Suprapubic skin (tissue), 4 donors: ENCODE measurements around the gene KIFBP. TPM values are rescaled to one million over a fixed set of nuclear protein-coding genes. Genes with fewer than 3 reads are reported as not detected.

ENCODE experiments used
- DNase-seq, 2 donors: peaks; one replicate each; pipeline ENCODE4 v3.0.0-alpha.2; 2019; ENCODE audit warnings: low spot score in 2 of 2
- H3K27ac ChIP-seq: fragments of 200-600 bp; sonication (generic); one replicate; pipeline ENCODE4 v1.5.1; 2019
- H3K27me3 ChIP-seq: fragments of 200-600 bp; sonication (generic); one replicate; pipeline ENCODE4 v1.5.1; 2019
- H3K36me3 ChIP-seq: fragments of 200-600 bp; sonication (generic); one replicate; pipeline ENCODE4 v1.5.1; 2019
- H3K4me1 ChIP-seq: fragments of 200-600 bp; sonication (generic); one replicate; pipeline ENCODE4 v1.5.1; 2019
- H3K4me3 ChIP-seq: fragments of 200-600 bp; sonication (generic); one replicate; pipeline ENCODE4 v1.5.1; 2019; ENCODE audit warnings: mild to moderate bottlenecking
- H3K9me3 ChIP-seq: fragments of 200-600 bp; sonication (generic); one replicate; pipeline ENCODE4 v1.5.1; 2019
- CTCF ChIP-seq, 2 donors: fragments of 200-600 bp in 1 of 2; fragments of 450-650 bp in 1 of 2; sonication (generic) in 1 of 2; IDR thresholded peaks; one replicate each; pipeline ENCODE4 v1.5.1; 2016 to 2019; ENCODE audit warnings: antibody characterized with exemption in 2 of 2, mild to moderate bottlenecking in 1 of 2, moderate library complexity in 1 of 2
- EP300 ChIP-seq: sonication (generic); formaldehyde crosslinking; IDR thresholded peaks from one replicate; pipeline ENCODE4 v1.6.1; 2017; ENCODE audit warnings: antibody characterized with exemption
- POLR2A ChIP-seq, 2 donors: fragments of 450-650 bp; IDR thresholded peaks; one replicate each; pipeline ENCODE4 v1.6.1; 2017; ENCODE audit warnings: antibody characterized with exemption in 2 of 2, mild to moderate bottlenecking in 2 of 2, moderate library complexity in 2 of 2
- POLR2AphosphoS5 ChIP-seq, 3 donors: sonication (generic); formaldehyde crosslinking; IDR thresholded peaks; one replicate each; pipeline ENCODE4 v1.6.1; 2017; ENCODE audit warnings: antibody characterized with exemption in 3 of 3
- WGBS: methylation state at CpG from one replicate; pipeline ENCODE4 v1.1.5; 2018; 5-methylcytosine and 5-hydroxymethylcytosine counted together
- total RNA-seq, 4 donors: library from RNA; depleted of rRNA; stranded (reverse); fragments of >200 nt; gene quantifications; one replicate each; pipeline ENCODE4 v1.1.0, GENCODE V29; 2016

Gene KIFBP
- total RNA-seq, 4 donors from 2014 or later, result 15.0 to 21.5 (median 20.8) TPM

- peaks cover 29% of the 10 kb centered on the region for H3K36me3 ChIP-seq
- H3K4me1 ChIP-seq, result peaks cover 37% of the 10 kb centered on the region
- no peak for TF ChIP-seq POLR2AphosphoS5 (IDR thresholded peaks at IDR 0.05)
- no peak for TF ChIP-seq CTCF (IDR thresholded peaks at IDR 0.05)
- TF ChIP-seq EP300, result no peak
- no peak for TF ChIP-seq POLR2A (IDR thresholded peaks at IDR 0.05)
- H3K27me3 ChIP-seq, result no peaks in the 10 kb centered on the region
- no peaks in the 10 kb centered on the region for H3K9me3 ChIP-seq
- no peak overlapping the region for H3K4me3 ChIP-seq
- 52% methylated on average over 3 of the region's 3 CpGs for WGBS
- no peak overlapping the region for H3K27ac ChIP-seq
- DNase-seq, result no peak
Observed at GRCh38 chr10:68987611-68988010, 992 bp upstream of the KIFBP start.

DNA sequence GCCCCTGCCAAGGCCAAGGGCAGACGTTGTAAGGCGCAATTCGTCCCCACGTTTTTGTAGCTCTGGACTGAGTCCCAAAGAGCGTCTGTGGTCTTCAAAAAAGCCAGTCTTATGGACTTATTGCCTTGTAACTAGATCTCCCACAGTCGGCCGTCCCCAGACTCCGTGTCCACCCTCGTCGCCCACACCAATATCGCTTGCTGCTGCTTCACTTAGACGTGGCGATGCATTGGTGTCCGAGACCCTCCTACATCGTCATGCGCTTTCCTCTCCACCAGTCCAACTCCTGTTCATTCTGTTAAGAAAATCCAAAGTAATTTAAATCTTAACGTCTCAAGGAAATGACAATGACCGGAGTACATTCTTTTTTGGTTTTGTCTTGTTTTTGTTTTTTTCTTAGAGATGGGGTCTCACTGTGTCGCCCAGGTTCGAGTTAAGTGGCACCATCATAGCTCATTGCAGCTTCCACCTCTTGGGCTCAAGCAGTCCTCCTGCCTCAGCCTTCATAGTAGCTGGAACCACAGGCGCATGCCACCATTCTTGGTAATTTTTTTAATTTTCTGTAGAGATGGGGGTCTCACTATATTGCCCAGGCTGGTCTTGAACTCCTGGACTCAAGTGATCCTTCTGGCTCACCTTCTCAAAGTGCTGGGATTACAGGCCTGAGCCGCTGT lies 851 bp downstream of the KIFBP start:
- Histone ChIP-seq H3K27me3 (no peaks in the 10 kb centered on the region), H3K4me3 (peak overlapping the region; percentile 91), H3K36me3 (peaks cover 11% of the 10 kb centered on the region), H3K27ac (peak overlapping the region; percentile 87), H3K9me3 (no peaks in the 10 kb centered on the region), H3K4me1 (peaks cover 53% of the 10 kb centered on the region)
- 18% methylated on average over 18 of the region's 22 CpGs for WGBS
- TF ChIP-seq POLR2A (IDR thresholded peaks at IDR 0.05) (no peak), POLR2AphosphoS5 (IDR thresholded peaks at IDR 0.05) (no peak), EP300 (no peak), CTCF (IDR thresholded peaks at IDR 0.05) (no peak)
- DNase-seq, result no peak

DNA sequence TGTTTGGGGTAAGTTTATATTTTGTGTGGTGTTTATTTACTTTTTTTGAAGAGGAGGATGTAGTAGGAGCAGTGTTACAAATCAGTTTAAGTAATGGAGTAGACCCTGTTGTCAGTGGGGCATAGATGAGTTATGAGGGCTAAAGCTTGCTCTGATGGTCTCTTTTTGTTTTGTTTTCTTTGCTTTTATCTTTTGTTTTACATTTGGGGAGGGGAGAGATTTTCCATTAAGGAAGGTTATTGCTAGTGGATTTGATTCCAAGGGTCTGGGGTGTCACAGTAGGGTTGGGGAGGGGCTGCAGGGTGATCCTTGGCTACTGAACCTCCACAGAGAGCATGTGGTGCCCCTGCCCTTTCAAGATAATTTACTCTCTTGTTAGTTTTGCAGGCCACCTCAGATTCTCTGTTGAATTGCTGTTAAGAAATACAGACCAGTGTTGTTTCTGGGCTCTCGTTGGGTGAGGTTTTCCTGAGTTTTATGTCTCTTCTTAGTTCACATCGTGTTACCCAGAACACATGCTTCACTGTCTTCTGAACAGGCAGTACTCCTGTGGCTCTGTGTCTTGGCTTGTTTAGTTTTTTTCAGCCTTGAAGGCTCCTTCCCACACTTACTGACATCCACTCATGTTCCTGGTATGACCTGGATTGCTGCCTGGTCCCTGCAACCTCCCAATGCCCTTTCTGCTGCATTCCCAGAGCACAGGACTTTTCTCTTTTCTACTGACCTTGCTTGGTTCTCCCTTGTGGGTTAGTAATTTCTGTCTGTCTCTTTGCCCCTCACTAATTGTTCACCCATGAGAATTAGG lies 4.2 kb downstream of the KIFBP start:
- WGBS, result 21% methylated on average over 2 of the region's 2 CpGs
- DNase-seq, result no peak
- Histone ChIP-seq H3K4me3 (no peak overlapping the region), H3K27ac (peak overlapping the region; percentile 58), H3K4me1 (peaks cover 51% of the 10 kb centered on the region), H3K36me3 (no peaks in the 10 kb centered on the region), H3K9me3 (no peaks in the 10 kb centered on the region), H3K27me3 (no peaks in the 10 kb centered on the region)
- TF ChIP-seq CTCF (IDR thresholded peaks at IDR 0.05), result no peak
- TF ChIP-seq POLR2A (IDR thresholded peaks at IDR 0.05), result no peak
- no peak for TF ChIP-seq POLR2AphosphoS5 (IDR thresholded peaks at IDR 0.05)
- no peak for TF ChIP-seq EP300

DNA sequence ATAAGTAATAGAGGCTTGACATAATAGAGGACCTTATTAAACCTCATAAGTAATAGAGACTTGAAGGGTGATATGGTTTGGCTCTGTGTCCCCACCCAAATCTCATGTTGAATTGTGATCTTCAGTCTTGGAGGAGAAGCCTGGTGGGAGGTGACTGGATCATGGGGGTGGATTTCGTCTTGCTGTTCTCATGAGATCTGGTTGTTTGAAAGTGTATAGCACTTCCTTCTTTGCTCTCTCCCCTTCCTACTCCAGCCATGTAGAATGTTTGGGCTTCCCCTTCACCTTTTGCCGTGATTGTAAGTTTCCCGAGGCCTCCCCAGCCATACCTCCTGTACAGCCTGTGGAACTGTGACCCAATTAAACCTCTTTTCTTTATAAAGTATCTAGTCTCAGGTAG lies 8.6 kb downstream of the KIFBP start:
- no peak for DNase-seq
- Histone ChIP-seq H3K27ac (no peak overlapping the region), H3K27me3 (no peaks in the 10 kb centered on the region), H3K4me1 (peaks cover 20% of the 10 kb centered on the region), H3K9me3 (no peaks in the 10 kb centered on the region), H3K36me3 (peaks cover 18% of the 10 kb centered on the region), H3K4me3 (no peak overlapping the region)
- WGBS, result 86% methylated on average over 3 of the region's 3 CpGs
- TF ChIP-seq EP300, result no peak
- TF ChIP-seq POLR2AphosphoS5 (IDR thresholded peaks at IDR 0.05), result no peak
- TF ChIP-seq CTCF (IDR thresholded peaks at IDR 0.05), result no peak
- TF ChIP-seq POLR2A (IDR thresholded peaks at IDR 0.05), result no peak

DNA sequence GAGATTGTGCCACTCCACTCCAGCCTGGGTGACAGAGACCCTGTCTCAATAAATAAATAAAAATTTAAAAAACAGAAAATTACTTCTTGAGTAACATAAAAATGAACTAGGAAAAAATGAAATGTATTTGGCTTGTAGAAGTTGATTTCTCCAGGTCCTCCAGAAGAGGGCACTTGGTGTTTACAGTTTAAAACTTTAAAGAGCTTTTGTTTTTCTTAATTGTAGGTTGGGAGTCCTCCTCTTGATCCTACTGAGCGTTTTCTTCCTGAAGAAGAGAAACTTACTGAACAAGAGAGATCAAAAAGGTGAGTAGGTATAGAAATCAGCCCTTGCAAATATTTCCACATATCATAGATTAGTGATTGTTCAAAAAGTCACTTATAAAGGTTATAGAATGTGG lies 16.2 kb downstream of the KIFBP start:
- TF ChIP-seq CTCF (IDR thresholded peaks at IDR 0.05), result peak in 1 of 2 donors; percentile 18
- no peak for TF ChIP-seq POLR2AphosphoS5 (IDR thresholded peaks at IDR 0.05)
- H3K9me3 ChIP-seq, result no peaks in the 10 kb centered on the region
- no peak overlapping the region for H3K4me3 ChIP-seq
- H3K36me3 ChIP-seq, result peaks cover 46% of the 10 kb centered on the region
- no peaks in the 10 kb centered on the region for H3K27me3 ChIP-seq
- H3K27ac ChIP-seq, result no peak overlapping the region
- H3K4me1 ChIP-seq, result no peaks in the 10 kb centered on the region
- 14% methylated on average over 1 of the region's 1 CpG for WGBS
- DNase-seq, result no peak
